A549 (cell line): ENCODE measurements around the gene PYCARD.

Experiments
- CTCF ChIP-seq: fragments of >200 bp; sonication (Bioruptor Twin); formaldehyde crosslinking; IDR thresholded peaks from 3 replicates; pipeline ENCODE4 v1.5.1; 2016
- EHMT2 ChIP-seq: fragments of 200-600 bp; sonication (generic); IDR thresholded peaks from 2 replicates; pipeline ENCODE4 v1.6.1; 2016; ENCODE audit warnings: antibody characterized with exemption, low read depth, mild to moderate bottlenecking, moderate library complexity
- HMGXB4 ChIP-seq: fragments of 250-450 bp; sonication (Bioruptor Pico); IDR thresholded peaks from 2 replicates; pipeline ENCODE4 v1.5.0; 2021; ENCODE audit warnings: mild to moderate bottlenecking, moderate library complexity, borderline replicate concordance
- JUNB ChIP-seq: fragments of >200 bp; sonication (Bioruptor Twin); formaldehyde crosslinking; IDR thresholded peaks from 2 replicates; pipeline ENCODE4 v1.6.1; 2016
- KDM1A ChIP-seq: fragments of 200-600 bp; sonication (generic); IDR thresholded peaks from 2 replicates; pipeline ENCODE4 v1.6.1; 2016; ENCODE audit warnings: low read depth, mild to moderate bottlenecking
- MAX ChIP-seq: IDR thresholded peaks from 2 replicates; pipeline ENCODE4 v1.6.1; 2012
- RAD21 ChIP-seq, 2 experiments: fragments of >200 bp in 1 of 2; sonication (Bioruptor Twin) in 1 of 2; formaldehyde crosslinking in 1 of 2; IDR thresholded peaks in 1 of 2; conservative IDR thresholded peaks in 1 of 2; 2 replicates in 1 of 2; 3 replicates in 1 of 2; pipeline ENCODE4 v1.6.1; 2012 to 2018; ENCODE audit warnings: inconsistent platforms in 1 of 2
- TFCP2L1 ChIP-seq: fragments of 250-450 bp; sonication (Bioruptor Pico); IDR thresholded peaks from 2 replicates; pipeline ENCODE4 v1.5.0; 2021; ENCODE audit warnings: mild to moderate bottlenecking
- ZFP36 ChIP-seq: fragments of 450-650 bp; IDR thresholded peaks from 2 replicates; pipeline ENCODE4 v1.6.1; 2014; ENCODE audit warnings: borderline replicate concordance; ENCODE audit not compliant: partially characterized antibody

- no peak for TF ChIP-seq KDM1A
- TF ChIP-seq EHMT2: no peak
- TF ChIP-seq CTCF: no peak
- no peak for TF ChIP-seq ZFP36
- no peak for TF ChIP-seq RAD21 (conservative IDR thresholded peaks at IDR 0.05 in 1 of 2, IDR thresholded peaks at IDR 0.05 in 1 of 2)
- TF ChIP-seq JUNB: no peak
- TF ChIP-seq TFCP2L1: no peak; the same call in 1 of the 2 replicates
- TF ChIP-seq HMGXB4 (CRISPR knock-in tag): no peak
- TF ChIP-seq MAX: no peak
These were observed 762 bp downstream of the PYCARD start for GRCh38 chr16:31201582-31202413.
